ENCODE measurements around the gene CD101. TPM values are rescaled to one million over a fixed set of nuclear protein-coding genes. Genes with fewer than 3 reads are reported as not detected.
A peak's percentile ranks its signal among the peaks of the same experiment; 100 is the strongest.

Gene CD101
- total RNA-seq, 4 donors from 2014 or later = 0.35 to 5.3 (median 0.84) TPM

DNA sequence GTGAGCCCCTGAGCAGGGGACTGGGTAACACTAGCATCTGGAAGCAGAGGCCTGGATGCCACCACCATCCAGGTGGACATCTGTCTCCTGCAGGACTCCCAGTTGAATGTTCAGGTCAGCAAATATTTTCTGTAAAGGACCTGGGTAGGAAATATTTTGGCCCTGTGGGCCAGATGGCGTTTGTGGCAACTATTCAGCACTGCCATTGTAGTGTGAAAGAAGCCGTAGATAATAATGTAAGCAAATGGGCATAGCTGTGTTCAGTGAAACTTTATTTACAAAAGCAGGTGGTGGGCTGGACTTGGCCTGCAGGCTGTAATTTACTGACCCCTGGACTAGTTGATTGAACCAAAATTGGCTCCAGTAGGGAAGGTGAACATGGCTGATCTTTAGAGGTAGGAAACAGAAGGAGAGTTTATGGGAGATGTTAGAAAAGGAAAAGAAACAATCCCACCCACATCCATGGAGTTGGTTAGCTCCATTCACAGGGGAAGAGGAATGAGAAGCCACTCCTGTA lies 20.0 kb upstream of the CD101 start:
- TF ChIP-seq POLR2A (IDR thresholded peaks at IDR 0.05) = no peak
- TF ChIP-seq POLR2AphosphoS5 (IDR thresholded peaks at IDR 0.05) = no peak
- H3K4me1 ChIP-seq = peaks cover 0 to 34% (median 6%) of the 10 kb centered on the region in 3 donors
- no peak for ATAC-seq
- H3K9me3 ChIP-seq = no peaks in the 10 kb centered on the region
- H3K36me3 ChIP-seq = peaks cover 0 to 6% of the 10 kb centered on the region in 2 donors
- H3K4me3 ChIP-seq = no peak overlapping the region
- no peaks in the 10 kb centered on the region for H3K27me3 ChIP-seq
- H3K27ac ChIP-seq = peak overlapping the region in 2 of 4 donors; percentile 26 to 63
- 83% methylated on average over 2 of the region's 2 CpGs; no CpG with 5 or more reads in 1 of the 2 donors for WGBS, 2 donors (ENCODE audit: low coverage in 1 of 2)

DNA sequence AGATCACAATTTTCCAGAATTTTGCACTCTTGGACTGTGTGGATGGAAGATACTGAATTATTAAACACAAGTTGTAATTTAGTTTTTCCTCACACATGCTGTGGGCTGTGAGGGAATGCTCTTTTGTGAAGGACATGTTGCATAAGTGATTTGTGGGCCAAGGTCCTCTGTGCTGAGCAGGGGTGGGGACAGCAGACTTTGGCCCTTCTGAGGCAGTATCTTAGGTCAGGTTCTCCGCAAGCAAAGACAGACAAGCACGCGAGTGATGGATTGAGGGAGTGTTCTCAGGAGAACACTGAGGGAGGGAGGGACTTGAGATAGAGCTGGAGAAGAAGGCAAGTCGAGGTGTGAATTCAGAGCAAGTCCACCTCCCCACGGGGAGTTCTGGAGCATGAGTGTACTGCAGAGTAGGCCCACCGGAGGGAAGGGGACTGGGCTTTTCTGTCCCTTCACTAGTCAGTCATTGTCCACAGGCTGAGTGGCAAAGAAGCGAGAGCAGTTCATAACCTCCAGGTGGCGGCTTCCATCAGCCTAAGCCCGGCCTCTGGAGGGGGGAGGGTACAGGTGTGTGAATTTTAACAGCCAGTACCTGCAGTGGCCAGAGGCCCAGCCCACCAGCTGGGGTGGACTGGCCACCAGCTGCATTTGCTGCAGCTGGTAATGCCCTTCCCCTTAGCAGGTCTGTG lies 19.1 kb upstream of the CD101 start:
- H3K4me1 ChIP-seq = peaks cover 0 to 34% (median 6%) of the 10 kb centered on the region in 3 donors
- H3K9me3 ChIP-seq = no peaks in the 10 kb centered on the region
- 83 to 100% methylated on average over 2 to 7 of the region's 9 CpGs for WGBS, 2 donors (ENCODE audit: low coverage in 1 of 2)
- ATAC-seq = peak; percentile 42
- peak overlapping the region in 3 of 4 donors; percentile 57 to 63 (median 61) for H3K27ac ChIP-seq
- no peaks in the 10 kb centered on the region for H3K27me3 ChIP-seq
- TF ChIP-seq, protein P1, sequence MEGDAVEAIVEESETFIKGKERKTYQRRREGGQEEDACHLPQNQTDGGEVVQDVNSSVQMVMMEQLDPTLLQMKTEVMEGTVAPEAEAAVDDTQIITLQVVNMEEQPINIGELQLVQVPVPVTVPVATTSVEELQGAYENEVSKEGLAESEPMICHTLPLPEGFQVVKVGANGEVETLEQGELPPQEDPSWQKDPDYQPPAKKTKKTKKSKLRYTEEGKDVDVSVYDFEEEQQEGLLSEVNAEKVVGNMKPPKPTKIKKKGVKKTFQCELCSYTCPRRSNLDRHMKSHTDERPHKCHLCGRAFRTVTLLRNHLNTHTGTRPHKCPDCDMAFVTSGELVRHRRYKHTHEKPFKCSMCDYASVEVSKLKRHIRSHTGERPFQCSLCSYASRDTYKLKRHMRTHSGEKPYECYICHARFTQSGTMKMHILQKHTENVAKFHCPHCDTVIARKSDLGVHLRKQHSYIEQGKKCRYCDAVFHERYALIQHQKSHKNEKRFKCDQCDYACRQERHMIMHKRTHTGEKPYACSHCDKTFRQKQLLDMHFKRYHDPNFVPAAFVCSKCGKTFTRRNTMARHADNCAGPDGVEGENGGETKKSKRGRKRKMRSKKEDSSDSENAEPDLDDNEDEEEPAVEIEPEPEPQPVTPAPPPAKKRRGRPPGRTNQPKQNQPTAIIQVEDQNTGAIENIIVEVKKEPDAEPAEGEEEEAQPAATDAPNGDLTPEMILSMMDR (IDR thresholded peaks at IDR 0.05) = no peak
- H3K36me3 ChIP-seq = peaks cover 0 to 13% of the 10 kb centered on the region in 2 donors
- H3K4me3 ChIP-seq = no peak overlapping the region

DNA sequence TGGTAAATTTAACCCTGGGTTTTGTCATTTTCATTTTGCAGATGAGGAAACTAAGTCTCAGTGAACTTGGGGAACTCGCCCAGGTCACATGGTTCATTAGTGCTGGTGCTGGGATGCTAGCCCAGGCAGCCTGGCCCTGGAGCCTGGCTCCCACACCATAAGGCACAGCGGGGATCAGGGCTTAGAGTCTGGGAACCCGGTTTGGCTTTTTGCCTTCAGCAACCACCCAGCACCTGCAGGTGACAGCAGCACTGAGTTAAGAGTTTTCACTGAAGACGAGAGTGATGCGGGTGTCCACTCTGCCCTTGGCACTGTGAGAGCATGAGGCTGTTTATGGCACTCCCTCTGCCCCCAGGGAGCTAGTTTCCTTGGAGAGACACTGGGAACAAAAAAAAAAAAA lies 18.4 kb upstream of the CD101 start:
- WGBS, 2 donors (ENCODE audit: low coverage in 1 of 2) = 38 to 50% methylated on average over 2 to 3 of the region's 5 CpGs
- H3K4me1 ChIP-seq = peaks cover 0 to 40% (median 7%) of the 10 kb centered on the region in 3 donors
- H3K27me3 ChIP-seq = no peaks in the 10 kb centered on the region
- ATAC-seq = no peak
- peak overlapping the region in 3 of 4 donors; percentile 57 to 63 (median 61) for H3K27ac ChIP-seq
- no peaks in the 10 kb centered on the region for H3K9me3 ChIP-seq
- TF ChIP-seq POLR2AphosphoS5 (IDR thresholded peaks at IDR 0.05) = no peak
- no peak overlapping the region for H3K4me3 ChIP-seq
- peaks cover 0 to 13% of the 10 kb centered on the region in 2 donors for H3K36me3 ChIP-seq

DNA sequence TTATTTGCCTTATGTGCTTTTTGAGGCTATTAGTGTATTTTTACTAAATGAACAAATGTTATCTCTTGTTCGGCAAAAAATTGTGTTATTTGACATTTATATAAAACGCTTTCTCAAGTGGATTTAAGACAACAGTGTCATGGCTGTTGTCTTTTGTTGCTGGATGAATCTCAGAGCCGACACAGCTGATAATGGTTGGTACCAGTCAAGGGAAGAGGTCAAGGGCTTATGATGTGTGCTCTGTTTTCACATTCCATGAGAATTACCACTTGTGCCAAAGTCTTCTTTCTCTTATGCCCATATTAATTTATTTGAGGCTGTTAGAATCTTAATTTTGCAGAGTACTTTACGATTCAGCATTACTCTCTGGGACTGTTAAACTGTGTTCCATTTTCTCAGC lies 17.9 kb upstream of the CD101 start:
- peaks cover 0 to 45% (median 12%) of the 10 kb centered on the region in 3 donors for H3K4me1 ChIP-seq
- no peak overlapping the region for H3K4me3 ChIP-seq
- H3K36me3 ChIP-seq = peaks cover 0 to 13% of the 10 kb centered on the region in 2 donors
- 21 to 42% methylated on average over 4 of the region's 4 CpGs for WGBS, 2 donors (ENCODE audit: low coverage in 1 of 2)
- H3K9me3 ChIP-seq = no peaks in the 10 kb centered on the region
- TF ChIP-seq POLR2AphosphoS5 (IDR thresholded peaks at IDR 0.05) (no peak), EP300 (IDR thresholded peaks at IDR 0.05) (no peak), POLR2A (IDR thresholded peaks at IDR 0.05) (no peak)
- TF ChIP-seq, protein P1 (IDR thresholded peaks at IDR 0.05) = no peak
- no peak for ATAC-seq
- peak overlapping the region; percentile 7 to 68 (median 62) for H3K27ac ChIP-seq
- H3K27me3 ChIP-seq = no peaks in the 10 kb centered on the region

DNA sequence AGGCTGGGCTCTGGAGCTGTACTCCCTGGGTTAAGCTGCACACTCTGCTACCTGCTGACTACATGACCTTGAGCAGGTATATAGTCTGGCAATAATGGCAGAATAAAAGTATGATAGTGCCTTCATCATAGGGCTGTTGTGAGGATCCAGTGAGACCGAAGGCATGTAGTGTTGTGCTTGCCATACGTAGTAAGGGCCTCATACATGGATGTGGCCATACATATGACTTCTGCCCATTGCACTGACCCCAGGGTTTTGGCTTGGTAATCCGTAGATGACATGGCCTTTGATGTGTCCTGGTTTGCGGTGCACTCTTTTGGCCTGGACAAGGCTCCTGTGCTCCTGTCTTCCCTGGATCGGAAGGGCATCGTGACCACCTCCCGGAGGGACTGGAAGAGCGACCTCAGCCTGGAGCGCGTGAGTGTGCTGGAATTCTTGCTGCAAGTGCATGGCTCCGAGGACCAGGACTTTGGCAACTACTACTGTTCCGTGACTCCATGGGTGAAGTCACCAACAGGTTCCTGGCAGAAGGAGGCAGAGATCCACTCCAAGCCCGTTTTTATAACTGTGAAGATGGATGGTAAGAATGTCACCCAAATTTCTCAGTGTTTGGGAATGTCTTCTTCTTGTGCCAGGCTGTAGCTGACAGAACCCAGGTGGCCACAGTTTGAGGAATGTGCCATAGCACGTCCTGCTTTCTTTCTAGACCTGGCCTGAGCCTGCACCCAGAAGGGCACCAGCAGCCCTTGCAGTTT lies 17.0 kb upstream of the CD101 start:
- Histone ChIP-seq H3K36me3 (peaks cover 0 to 13% of the 10 kb centered on the region in 2 donors), H3K9me3 (no peaks in the 10 kb centered on the region), H3K27me3 (no peaks in the 10 kb centered on the region), H3K4me1 (peaks cover 0 to 55% (median 20%) of the 10 kb centered on the region in 3 donors), H3K4me3 (no peak overlapping the region), H3K27ac (peak overlapping the region; percentile 7 to 68 (median 62))
- TF ChIP-seq, protein P1 (IDR thresholded peaks at IDR 0.05) = no peak
- TF ChIP-seq POLR2AphosphoS5 (IDR thresholded peaks at IDR 0.05) (peak; percentile 99), POLR2A (IDR thresholded peaks at IDR 0.05) (no peak)
- peak; percentile 70 for ATAC-seq
- WGBS, 2 donors (ENCODE audit: low coverage in 1 of 2) = 68 to 80% methylated on average over 4 to 7 of the region's 14 CpGs
